Fibroblast of mammary gland (primary cell): ENCODE data around the gene SCN2A.

Experiments used
- DNase-seq: peaks from one replicate; pipeline ENCODE4 v3.0.0-alpha.2; 2010; ENCODE audit warnings: low read depth
- H3K4me3 ChIP-seq: 2 replicates; pipeline ENCODE4 v1.5.1; 2011; ENCODE audit warnings: low read depth, mild to moderate bottlenecking, low read length, moderate library complexity; ENCODE audit not compliant: control insufficient read depth
- TF ChIP-seq, protein P1 (sequence below): conservative IDR thresholded peaks from 2 replicates; pipeline ENCODE4 v1.5.1; 2011; ENCODE audit warnings: low read depth, low read length, inconsistent platforms; ENCODE audit not compliant: control insufficient read depth, insufficient read depth

Gene SCN2A

DNA sequence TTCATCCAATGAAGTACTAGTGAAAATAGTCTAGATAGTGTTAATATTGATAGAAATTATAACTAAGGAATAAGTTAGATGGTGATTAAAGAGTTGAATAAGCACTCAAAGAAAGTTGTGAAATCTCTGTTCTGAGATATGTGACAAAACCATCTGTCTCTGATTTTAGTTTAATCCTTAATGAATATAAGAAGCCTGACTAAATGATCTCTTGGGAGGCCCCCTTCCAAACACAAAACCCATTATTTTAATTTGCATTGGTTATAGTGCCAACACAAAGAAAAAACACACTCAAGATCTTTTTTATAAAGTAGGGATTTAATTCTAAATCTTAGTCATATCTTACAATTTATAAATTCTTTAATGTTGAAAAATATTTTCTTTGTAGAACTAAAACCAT, 34.0 kb downstream of the SCN2A start:
- DNase-seq, result peak; percentile 4
- no peak overlapping the region for H3K4me3 ChIP-seq
- TF ChIP-seq, protein P1, sequence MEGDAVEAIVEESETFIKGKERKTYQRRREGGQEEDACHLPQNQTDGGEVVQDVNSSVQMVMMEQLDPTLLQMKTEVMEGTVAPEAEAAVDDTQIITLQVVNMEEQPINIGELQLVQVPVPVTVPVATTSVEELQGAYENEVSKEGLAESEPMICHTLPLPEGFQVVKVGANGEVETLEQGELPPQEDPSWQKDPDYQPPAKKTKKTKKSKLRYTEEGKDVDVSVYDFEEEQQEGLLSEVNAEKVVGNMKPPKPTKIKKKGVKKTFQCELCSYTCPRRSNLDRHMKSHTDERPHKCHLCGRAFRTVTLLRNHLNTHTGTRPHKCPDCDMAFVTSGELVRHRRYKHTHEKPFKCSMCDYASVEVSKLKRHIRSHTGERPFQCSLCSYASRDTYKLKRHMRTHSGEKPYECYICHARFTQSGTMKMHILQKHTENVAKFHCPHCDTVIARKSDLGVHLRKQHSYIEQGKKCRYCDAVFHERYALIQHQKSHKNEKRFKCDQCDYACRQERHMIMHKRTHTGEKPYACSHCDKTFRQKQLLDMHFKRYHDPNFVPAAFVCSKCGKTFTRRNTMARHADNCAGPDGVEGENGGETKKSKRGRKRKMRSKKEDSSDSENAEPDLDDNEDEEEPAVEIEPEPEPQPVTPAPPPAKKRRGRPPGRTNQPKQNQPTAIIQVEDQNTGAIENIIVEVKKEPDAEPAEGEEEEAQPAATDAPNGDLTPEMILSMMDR, result no peak

DNA sequence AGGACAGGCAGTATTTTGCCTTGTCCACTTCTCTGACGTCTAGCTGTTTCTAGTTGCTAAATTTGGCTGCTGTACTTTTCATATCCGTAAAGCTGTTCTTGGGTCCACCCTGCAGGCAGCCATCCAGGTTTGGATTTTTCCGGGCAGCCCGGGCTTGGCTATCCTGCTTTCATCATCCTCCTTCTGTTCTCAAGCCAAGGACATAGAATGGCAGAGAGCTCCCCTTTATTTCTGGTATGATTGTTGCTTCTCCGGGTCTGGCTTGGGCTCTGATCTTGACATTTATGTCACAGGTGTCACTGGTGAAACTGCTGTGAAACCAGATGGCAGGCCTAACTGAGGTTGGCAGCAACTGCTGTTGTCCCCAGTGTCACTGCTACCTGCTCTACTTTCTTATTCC, 35.5 kb downstream of the SCN2A start:
- DNase-seq, result peak; percentile 34
- H3K4me3 ChIP-seq, result no peak overlapping the region
- TF ChIP-seq, protein P1, result no peak

DNA sequence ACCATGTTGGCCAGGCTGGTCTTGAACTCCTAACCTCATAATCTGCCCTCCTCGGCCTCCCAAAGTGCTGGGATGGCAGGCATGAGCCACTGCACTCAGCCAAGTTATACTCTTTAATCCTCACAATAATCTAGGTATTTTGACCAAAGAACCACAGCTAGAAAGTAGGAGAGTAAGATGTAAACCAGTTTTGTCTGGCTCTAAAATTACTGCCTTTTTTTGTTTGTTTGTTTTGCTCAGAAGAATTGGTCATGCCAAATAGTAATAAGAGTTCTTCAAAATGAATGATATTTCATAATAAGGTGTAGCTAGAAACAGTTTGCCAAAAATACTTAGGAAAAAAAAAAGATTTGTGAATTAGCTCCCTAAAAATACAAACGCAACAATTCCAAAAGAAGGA, 36.7 kb downstream of the SCN2A start:
- TF ChIP-seq, protein P1, result no peak
- H3K4me3 ChIP-seq, result no peak overlapping the region
- DNase-seq, result no peak

DNA sequence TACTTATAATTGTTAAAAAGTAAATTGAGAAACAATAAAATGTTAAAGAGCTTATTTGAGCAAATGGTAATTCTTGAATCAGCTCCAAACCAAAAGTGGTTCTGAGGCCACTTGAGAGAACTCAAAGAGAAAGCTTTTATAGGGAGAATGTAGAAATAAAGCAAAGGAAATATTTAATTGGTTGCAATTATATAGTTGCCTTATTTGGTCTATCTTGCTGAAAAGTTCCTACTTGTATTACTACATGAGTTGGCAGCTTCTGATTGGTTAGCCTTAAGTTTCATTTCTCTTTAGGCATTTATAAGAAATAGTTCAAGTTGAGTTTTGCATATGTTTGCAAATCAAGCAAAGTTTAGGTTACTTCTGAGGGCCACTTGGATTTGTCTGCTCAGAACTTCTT, 38.1 kb downstream of the SCN2A start:
- TF ChIP-seq, protein P1, result no peak
- no peak overlapping the region for H3K4me3 ChIP-seq
- DNase-seq, result peak; percentile 41

DNA sequence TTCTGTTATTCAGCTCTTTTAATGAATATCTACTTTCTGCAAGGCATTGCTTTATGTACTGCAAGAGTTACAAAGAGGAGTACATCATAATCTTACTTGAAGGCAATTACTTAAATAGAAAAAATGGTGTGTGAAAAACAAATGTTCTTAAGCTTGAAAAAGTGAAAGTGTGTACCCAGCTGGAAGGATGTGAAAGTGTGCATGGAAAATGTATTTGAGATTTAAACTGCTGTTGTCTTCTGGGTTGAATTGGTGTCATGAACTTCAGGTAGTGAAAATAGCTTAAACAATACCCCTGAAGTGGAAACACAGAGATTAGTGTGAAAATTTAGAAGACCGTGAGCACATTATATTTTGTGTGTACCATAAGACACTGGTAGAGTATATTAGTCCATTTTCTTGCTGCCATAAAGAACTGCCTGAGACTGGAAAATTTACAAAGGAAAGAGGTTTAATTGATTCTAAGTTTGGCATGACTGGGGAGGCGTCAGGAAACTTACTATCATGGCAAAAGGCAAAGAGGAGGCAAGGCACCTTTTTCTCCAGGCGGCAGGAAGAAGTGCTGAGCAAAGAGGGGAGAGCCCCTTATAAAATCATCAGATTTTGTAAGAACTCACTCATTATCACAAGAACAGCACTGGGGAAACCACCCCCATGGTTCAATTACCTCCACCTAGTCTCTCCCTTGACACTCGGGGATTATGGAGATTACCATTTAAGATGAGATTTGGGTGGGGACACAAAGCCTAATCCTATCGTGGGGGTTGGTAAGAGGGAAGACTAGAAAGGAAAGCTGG, 38.8 kb downstream of the SCN2A start:
- TF ChIP-seq, protein P1, result no peak
- H3K4me3 ChIP-seq, result no peak overlapping the region
- DNase-seq, result no peak

DNA sequence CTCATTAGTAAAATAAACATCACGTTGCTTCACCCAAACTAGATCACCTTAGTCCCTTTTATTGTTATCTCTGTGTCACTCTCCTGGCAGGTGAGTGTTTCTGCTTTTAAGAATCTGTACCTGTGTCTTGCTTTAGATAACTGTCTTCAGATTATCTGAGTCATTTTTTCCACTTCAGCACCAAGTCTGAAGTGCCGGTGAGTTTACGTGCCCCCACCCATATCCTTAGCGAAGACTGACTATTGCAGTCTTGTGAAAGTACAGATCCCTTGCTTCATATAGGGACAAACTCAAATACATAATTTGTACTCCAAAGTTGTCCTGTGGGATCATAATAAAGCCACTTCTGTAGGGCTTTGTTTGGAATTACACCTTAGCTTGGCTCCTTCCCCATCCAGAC, 41.1 kb downstream of the SCN2A start:
- no peak for DNase-seq
- H3K4me3 ChIP-seq, result no peak overlapping the region
- TF ChIP-seq, protein P1, result no peak
